ENCODE data around the gene NDFIP2.
"Not testable (repeated sequence)": the region's sequence is repeated elsewhere in the genome, so short reads cannot be mapped to it uniquely, and the experiment has no call there.

Gene NDFIP2

DNA sequence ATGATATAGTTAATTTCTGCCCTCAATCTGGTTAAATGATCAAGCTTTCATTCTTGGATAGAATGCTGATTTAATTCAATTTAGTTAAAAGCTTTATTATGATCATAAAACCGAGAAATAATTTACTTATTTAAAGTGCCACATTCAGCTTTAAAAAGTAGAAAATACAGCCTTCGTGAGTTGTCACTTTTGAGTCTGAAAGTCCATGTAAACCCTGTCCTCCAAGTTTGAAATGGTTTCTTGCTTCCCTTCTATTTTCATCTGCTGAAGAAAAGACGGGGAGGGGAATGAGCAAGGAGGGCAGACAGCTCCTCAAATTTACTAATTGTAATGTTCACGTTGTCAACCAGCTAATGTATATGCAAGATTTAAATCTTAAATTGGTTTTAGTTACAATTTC lies 59.5 kb downstream of the NDFIP2 start:
- DNase-seq: no peak

DNA sequence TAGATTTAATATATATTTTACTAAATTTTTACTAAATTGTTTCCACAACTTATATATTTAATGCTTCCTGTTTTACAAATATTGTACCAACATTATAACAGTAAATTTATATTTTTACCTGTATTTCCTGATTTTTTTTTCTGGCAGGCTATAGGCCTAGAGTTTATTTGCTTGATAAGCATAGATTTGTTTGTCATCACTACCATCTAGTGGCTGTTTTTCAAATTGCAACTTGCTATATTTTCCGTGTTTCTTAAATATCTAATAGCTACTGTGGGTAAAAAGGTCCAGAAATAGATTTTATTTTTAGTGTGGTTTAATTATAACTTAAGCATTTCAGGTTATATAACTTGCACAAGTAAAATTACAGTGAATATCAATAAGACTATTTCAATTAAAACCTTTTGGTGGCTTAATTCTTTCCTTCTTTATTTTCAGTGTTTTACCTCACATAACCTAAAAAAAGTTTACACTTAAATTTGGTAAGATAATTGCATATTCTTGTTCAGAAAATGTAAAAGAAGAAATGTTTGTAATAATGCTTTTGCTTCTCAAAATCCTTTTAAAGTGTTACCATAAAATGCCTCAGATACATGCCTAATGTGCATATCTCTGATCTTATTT lies 60.6 kb downstream of the NDFIP2 start:
- DNase-seq: no peak

DNA sequence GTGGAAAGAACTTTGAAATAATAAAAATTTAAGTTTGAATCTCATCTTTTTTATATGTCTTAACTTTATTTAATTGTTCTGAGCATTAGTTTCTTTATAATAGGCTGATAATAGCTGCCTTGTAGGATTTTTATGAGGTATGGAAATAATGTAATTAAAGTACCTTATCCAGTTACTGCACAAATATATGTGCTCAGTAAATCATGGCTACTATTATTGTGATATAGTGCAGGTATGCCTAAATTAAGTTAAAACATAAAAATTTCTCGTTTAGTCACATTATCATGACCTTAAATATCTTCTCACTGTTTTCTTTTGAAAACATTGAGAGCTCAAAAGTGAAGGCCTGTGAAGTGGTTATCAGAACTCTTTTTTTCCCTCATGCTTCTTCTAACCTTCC lies 62.9 kb downstream of the NDFIP2 start:
- DNase-seq: no peak

DNA sequence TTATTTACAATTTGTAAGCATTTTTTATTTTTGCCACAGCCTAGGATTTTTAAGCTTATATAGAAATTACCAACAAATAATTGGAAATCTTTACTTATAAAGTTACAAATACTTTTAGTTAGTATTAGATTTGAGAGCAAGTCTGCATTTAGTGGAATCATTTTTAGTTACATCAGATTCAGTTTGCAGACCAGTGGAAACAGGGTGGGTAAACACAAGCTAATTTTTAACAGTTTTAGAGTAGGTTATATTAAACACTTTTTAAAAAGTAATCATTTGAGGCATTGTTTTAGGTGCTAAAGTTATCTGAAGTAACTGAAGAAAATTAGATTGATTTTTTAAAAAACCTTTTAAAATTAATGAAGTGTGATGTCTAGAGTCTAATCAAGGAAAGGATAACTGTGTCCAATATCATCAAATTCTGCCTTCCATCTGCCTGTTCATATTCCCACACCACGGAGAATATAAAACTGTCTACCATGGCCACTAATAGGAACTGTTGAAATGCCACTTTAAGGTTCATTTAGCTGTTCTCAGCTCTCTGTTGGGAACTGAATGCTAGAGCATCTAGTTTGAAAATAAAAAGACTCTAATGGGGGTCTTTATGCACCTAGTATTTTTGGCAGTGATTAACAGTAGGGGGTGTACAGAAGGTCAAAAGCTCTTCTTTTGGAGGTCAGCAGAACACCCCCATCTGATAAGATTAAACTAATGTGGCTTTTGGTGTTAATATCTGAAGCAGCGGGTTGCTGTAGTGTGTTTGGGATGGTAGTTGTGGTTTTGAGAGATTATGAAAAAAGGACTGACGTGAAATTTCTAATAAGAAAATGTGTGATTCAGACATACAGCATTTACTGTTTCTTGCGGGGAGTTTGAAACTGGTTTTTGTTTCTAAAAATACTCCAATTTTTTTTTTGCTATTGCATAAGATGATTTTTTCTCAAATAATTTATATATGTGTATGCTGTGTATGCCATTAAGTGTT lies 66.5 kb downstream of the NDFIP2 start:
- no peak for DNase-seq

DNA sequence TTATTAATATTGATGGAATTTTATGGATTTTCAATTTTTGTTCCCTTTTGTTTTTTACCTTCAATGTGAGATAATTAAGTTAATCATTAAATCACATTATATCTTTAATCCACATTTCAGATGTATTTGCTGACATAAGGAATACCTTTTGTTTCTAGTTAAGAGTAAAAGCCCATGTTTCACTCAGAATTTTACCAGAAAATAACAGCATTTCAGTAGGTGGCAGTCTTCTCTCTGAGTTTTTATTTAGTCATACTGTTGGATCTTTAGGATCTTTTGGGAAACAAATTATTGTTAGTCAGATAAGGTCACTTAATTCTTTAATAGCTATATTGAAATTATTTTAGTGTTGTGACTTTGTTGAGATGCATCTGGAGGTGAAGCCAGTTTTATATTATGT lies 67.9 kb downstream of the NDFIP2 start:
- no peak for DNase-seq

DNA sequence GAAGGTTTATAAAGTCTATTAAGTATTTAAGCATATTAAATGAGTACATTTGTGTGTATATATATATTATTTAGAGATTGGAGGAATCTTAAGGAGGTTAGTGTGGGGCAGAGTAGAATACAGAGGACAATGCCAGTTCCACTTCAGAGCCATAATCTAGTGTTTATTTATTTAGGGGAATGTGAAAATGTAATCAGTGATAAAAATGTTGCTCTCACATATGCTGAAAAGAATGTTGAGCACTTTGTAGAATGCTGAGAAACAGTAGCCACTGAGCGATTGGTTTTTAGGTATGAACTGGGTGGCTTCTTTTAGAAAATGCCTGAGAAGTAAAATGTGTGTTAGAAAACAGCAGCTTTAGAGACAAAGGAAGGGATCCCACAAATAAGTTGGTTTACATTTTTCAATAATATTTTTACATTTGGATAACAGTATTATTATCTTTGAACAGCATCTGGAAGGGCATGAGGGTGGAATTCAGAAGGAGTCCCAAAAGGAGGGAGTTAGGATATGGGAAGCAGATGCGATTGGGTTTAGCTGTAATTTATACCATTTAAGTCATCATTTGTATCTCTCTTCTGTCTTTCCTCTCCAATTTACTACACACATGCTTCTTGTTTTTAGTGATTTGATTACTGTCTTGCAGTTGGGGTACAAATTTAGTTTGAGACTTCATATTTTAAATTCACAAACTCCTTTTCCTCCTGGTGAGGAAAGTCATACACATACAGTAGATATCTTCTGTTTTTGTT lies 68.6 kb downstream of the NDFIP2 start:
- no peak for DNase-seq

DNA sequence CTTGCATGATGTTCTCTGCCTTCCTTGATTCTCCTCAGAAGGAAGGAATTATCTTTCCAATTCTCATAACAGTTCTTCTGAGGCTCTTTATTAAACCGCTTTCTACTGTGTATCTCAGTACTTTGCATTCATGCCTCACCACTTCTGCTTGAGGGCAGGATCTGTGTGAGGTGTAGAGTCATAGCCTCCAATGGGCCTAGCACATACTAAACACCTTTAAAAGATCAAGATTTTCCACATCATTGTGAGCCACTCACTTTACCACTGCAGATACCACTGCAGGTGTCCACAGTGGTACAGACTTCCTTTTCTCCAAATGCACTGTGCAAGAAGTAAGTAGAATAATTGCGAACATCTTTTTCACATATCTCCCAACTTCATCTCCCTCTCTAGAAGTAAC lies 76.7 kb downstream of the NDFIP2 start:
- DNase-seq: no peak

DNA sequence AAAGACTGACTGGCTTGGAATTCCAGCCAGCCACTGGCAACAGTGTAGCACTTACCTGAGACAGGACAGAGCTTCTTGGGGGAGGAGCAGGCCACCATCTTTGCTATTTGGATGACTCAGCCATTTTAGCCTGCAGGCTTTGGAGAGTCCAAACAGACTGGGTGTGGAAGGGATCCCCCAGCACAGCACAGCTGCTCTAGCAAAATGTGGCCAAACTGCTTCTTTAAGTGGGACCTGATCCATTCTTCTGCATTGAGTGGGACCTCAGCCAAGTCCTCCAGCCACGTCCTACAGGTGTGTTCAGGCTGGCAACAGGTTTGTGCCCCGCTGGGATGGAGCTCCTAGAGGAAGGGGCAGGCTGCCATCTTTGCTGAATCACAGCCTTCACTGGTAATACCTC lies 80.0 kb downstream of the NDFIP2 start:
- no peak for DNase-seq

DNA sequence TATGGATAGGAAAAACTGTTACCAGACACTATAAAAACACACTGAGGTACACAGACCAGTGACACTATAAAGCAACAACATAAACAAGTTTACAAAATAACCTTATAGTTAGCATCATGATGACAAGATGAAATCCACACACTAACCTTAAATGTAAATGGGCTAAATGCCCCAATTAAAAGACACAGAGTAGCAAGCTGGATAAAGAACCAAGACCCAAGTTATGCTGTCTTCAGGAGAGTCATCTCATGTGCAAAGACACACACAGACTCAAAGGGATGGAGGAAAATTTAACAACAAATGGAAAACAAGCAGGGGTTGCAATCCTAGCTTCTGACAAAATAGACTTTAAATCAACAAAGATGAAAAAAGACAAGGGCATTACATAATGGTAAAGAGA lies 81.6 kb downstream of the NDFIP2 start:
- no peak for DNase-seq

DNA sequence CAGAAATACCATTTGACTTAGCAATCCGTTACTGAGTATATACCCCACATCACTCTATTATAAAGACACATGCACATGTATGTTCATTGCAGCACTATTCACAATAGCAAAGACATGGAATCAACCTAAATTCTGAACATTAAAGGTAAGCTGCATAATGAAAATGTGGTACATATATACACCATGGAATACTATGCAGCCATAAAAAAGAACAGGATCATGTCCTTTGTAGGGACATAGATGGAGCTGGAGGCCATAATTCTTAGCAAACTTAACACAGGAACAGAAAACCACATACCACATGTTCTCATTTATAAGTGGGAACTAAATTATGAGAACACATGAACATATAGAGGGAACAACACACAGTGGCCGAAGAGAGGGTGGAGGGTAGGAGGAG lies 85.2 kb downstream of the NDFIP2 start:
- DNase-seq: no peak

DNA sequence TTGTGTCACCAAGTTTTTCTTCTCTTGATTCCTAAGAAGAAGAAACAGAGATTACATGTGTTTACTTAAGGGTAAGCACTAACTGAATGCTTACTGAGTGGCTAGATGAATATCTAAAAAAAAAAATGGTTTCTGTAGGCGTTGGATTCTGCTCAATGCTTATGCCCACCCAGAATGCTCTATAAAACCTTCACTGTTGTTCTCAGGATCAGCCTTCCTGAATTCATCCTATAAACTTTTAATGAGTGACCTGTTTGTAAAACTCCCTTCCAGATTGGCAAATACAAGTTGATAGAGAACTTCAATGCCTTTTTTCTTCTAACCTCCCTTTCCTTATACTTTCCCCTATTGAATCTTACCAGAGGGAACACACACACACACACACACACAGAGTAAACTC lies 90.2 kb downstream of the NDFIP2 start:
- no peak for DNase-seq

DNA sequence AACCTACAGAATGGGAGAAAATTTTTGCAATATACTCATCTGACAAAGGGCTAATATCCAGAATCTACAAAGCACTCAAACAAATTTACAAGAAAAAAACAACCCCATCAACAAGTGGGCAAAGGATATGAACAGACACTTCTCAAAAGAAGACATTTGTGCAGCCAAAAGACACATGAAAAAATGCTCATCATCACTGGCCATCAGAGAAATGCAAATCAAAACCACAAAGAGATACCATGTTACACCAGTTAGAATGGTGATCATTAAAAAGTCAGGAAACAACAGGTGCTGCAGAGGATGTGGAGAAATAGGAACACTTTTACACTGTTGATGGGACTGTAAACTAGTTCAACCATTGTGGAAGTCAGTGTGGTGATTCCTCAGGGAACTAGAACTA lies 92.9 kb downstream of the NDFIP2 start:
- DNase-seq: not testable (repeated sequence)

DNA sequence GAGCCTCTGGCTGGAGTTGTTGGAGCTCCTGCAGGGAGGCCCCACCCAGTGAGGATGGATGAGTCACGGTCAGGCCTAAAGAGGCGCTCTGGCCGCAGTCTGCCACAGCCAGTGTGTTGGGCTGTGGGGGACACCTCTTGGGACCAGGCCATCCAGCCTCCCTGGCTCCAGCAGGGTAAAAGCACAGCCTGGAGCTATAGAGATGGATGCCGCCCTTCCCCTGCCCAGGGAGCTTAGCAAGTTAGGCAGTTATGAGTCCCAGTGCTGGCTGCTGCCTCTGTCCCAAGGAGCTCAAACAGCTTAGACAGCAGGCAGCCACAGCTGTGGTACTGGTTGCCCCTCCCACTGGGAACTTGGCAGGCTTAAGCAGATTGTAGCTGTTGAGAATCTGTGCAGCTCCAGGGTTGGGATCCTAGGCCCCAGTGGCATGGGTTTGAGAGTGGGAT lies 100.9 kb downstream of the NDFIP2 start:
- DNase-seq: no peak

DNA sequence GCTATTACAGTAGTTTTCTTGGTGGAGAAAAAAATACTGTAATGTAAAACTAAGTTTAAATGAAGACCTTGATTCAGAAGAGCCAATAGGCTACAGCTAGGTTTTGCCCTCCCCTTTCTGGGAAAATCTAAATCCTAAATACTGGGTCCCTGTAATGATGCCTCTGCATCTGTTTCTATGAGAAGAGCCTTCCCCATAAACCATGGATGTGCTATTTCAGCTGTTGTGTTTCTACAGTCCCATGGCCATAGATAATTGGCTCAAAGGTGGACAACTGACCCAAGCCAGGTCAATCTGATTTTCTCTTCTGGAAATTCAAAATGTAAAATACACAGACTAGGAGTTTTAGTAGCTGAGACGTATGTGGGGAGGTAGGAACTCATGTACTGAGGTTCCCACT lies 101.9 kb downstream of the NDFIP2 start:
- no peak for DNase-seq

DNA sequence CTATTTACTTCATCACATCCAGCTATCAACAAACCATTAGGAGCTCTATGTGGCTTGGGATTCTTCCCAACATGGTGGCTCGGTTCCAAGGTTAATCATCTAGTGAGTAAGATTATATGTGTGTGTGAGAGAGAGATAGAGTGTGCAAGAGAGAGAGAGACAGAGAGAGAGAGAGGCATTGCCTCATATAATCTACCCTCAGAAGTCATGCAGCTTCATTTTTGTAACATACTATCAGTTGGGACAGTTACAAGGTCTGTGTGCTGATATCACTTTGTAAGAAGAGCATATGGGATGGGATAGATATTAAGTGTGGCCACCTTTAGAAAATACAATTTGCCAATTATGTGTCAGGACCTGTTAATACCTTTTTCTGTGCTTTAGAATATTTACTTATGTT lies 104.1 kb downstream of the NDFIP2 start:
- no peak for DNase-seq

DNA sequence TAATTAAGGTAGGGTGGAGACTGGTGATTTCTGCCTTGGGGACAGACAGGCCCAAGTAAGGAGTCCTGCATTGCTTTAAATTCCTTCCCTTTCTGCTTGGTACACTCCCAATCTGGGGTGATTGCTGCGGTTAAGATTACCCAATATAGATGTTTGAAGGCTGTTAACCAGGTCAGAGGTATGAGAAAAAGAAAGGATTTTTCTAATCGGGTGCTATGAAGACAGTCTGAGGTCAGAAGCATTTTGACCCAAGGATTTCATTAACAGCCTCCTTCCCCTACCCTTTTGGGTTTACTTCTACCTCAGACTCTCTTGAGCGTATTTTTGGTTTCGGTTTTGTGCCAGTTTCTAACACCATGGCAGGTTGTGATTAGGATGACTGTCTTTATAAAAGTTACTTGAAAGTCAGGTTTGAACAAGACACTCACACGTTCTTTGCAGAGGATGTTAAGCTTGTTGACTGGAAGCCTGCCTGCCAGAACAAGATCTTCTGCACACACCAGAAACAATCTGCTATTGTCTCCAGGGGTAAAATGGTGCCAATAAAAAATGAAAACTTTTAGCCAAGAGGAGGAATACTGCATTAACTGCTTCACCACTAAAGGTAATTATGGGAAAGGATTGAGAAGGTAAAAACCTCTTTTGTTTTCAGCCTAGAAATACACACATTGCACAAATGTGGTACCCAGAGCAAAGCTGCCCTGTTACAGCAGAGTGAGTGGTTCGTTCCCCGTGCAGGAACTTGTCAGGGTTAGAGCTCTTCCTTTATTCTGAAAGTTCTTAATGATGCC lies 108.8 kb downstream of the NDFIP2 start:
- no peak for DNase-seq

DNA sequence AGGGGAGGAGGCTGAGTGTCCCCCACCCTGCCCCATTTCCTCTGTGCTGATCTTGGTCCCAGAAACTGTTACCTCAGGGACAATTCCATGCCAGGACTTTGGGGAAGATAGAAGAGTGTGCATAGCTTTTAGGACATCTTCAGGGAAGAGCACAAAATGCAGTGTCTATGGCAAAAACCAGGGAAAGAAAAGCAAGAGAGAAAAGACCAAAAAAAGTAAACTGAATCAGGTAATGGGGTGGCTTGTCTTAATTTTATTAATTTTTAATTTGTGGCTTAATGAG lies 109.4 kb downstream of the NDFIP2 start:
- no peak for DNase-seq

DNA sequence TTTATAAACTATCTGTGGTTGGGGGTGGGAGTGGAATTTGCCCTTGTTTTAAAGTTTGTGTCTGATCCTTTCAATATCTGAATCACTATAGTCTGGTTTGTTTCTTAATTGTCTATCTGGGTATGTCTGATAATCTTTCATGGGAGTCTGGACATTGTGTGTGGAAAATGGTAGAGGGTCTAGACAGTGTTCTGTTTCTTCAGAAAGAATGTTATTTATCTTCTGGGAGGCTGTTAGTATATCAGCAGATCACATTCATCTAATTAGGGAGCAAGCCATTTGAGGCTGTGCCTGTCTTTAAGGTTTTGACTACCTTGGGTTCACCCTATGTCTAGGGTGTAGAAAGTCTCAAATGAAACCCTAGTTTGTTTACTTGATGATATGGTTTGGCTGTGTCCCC lies 110.5 kb downstream of the NDFIP2 start:
- DNase-seq: no peak

DNA sequence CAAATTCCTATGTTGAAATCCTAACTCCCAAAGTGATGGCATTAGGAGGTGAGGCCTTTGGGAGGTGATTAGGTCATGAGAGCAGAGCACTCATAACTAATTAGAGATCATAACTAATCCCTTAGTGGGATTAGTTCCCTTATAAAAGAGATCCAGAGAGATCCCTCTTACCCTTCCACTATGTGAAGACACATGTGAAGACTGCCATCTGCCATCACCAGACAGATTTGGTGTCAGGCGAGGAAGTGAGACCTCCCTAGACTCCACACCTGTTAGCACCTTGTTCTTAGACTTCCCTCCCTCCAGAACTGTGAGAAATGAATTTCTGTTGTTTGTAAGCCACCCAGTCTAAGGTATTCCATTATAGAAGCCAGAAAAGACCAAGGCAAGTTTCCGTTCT lies 112.2 kb downstream of the NDFIP2 start:
- no peak for DNase-seq

DNA sequence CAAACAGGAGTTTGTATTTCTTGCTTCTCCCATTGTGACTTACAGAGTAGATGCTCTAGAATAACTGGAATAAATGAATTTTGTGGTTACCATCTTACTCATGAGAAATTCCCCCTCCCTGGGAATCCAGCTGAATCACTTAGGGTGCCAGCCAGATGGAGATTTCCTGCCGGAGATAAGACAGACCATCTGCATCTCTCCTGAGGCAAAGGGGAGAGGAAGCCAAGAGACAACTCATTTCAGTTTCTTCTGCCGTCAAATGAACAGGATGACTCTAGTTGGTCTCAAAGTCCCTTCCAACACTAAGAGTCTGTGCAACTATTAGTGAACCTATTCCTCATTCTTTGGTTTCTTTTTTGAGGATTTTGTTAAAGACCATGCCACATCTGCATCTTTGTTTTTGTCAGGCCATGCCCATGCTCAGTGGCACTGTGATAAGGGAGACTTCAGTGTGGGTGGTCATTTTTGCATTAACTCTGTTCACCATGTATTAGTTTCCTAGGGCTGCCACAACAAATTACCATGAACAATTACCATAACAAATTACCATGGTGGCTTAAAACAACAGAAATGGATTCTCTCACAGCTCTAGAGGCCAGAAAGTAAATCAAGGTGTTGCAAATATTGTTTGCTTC lies 112.8 kb downstream of the NDFIP2 start:
- DNase-seq: no peak

DNA sequence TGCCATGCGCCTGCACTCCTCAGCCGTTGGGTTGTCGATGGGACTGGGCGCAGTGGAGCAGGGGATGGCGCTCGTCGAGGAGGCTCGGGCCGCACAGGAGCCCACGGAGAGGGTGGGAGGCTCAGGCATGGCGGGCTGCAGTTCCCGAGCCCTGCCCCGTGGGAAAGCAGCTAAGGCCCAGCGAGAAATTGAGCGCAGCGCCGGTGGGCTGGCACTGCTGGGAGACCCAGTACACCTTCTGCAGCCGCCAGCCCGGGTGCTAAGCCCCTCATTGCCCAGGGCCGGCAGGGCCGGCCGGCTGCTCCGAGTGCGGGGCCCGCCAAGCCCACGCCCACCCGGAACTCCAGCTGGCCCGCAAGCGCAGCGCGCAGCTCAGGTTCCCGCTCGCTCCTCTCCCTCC lies 119.2 kb downstream of the NDFIP2 start:
- DNase-seq: not testable (repeated sequence)

DNA sequence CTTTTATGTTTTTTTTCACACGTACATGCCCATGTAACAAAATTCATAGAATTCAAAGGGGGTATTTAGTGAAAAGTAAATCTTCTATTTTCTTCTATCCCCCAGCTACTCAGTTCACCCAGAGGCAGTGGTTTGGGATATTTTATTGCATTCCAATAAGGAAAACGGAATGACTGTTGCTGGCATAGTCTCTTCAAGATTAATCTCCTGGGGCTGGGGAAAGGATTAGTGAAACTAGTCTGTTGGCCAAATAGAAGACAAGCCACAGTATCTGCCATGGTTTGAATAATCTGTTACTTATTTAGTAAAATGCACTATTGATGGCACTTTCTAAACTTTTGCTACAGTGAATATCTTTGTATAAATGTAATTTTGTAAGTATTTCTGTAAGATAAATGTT lies 122.0 kb downstream of the NDFIP2 start:
- no peak for DNase-seq

DNA sequence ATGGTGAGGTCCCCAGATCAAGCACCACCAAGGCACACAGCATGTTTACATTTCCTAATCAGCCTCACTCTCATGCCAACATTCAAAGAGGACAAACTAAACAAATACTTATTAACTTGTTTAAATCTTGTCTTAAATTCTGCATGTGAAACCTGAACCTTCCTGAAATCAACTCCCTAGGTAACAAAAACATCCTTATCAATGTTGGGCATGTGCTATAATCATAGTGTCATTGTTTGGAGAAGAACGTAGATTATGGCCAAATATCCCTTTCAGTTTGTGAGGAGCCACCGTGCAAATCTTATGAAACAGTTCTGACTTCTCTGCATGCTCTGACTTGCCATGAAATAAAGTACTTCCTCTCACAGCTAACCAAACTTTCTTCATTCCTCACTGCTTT lies 123.8 kb downstream of the NDFIP2 start:
- DNase-seq: no peak

Measured in GDM1 (cell line).